ENCODE data around the gene SNRK.
A peak's percentile ranks its signal among the peaks of the same experiment; 100 is the strongest.

GRCh38 chr3:43394041-43394554, 107.8 kb downstream of the SNRK start:
- no peak for TF ChIP-seq CTCF (IDR thresholded peaks at IDR 0.05)
- no peak for TF ChIP-seq POLR2A (IDR thresholded peaks at IDR 0.05; ENCODE audit: low read depth)
- TF ChIP-seq POLR2AphosphoS5 (IDR thresholded peaks at IDR 0.05): peak; percentile 42 to 54

Data from esophagus muscularis mucosa (tissue), 3 donors.